Panc1 (cell line): ENCODE results near the gene CNGB1. TPM values are rescaled to one million over a fixed set of nuclear protein-coding genes. Genes with fewer than 3 reads are reported as not detected.

Experiments
- ATAC-seq: fragments of 200-7000 bp; cut with Tn5 transposase; 2 replicates; pipeline ENCODE4 v1.9.1; 2020; ENCODE audit warnings: mild to moderate bottlenecking, moderate library complexity
- BruUV-seq: library from RNA; stranded (reverse); fragments of 400-500 nt; replicated peaks from 2 replicates; lab custom pipeline; 2021; lab: Mats Ljungman, UMichigan
- CTCF ChIA-PET: fragments of 300-600 bp; sonication (Branson Sonifier 250); formaldehyde crosslinking; loops from one replicate; lab custom pipeline; 2022; ENCODE audit warnings: antibody characterized with exemption; lab: Charles Lee
- POLR2A ChIA-PET: fragments of 300-600 bp; sonication (Branson Sonifier 250); formaldehyde crosslinking; loops from one replicate; lab custom pipeline; 2022; ENCODE audit warnings: antibody characterized with exemption; lab: Charles Lee
- DNase-seq: peaks from one replicate; pipeline ENCODE4 v3.0.0-alpha.2; 2010; ENCODE audit warnings: low read depth, low spot score
- H3K27ac ChIP-seq: 2 replicates; pipeline ENCODE4 v1.5.1; 2011; ENCODE audit warnings: mild to moderate bottlenecking, low read length, inconsistent platforms
- H3K27me3 ChIP-seq: fragments of 200-500 bp; sonication (Bioruptor generic); 2 replicates; pipeline ENCODE4 v1.6.0; 2014; ENCODE audit warnings: low read length, inconsistent platforms; ENCODE audit not compliant: control insufficient read depth, insufficient read depth
- H3K36me3 ChIP-seq: fragments of 200-500 bp; sonication (Bioruptor generic); 2 replicates; pipeline ENCODE4 v1.5.1; 2014; ENCODE audit warnings: inconsistent platforms, mild to moderate bottlenecking, low read length, moderate library complexity; ENCODE audit not compliant: control insufficient read depth, insufficient read depth
- H3K4me1 ChIP-seq: 2 replicates; pipeline ENCODE4 v1.5.1; 2011; ENCODE audit warnings: inconsistent platforms, mild to moderate bottlenecking, low read length, moderate library complexity; ENCODE audit not compliant: control insufficient read depth, insufficient read depth
- H3K4me3 ChIP-seq, 2 experiments: 2 replicates each; pipeline ENCODE4 v1.5.1; 2011 to 2012; ENCODE audit warnings: low read depth in 2 of 2, low read length in 2 of 2, mild to moderate bottlenecking in 2 of 2, inconsistent platforms in 1 of 2, moderate library complexity in 1 of 2
- H3K9me3 ChIP-seq: fragments of 200-500 bp; sonication (Bioruptor generic); 2 replicates; pipeline ENCODE4 v1.5.1; 2014; ENCODE audit warnings: low read depth, mild to moderate bottlenecking, inconsistent platforms, low read length, moderate library complexity; ENCODE audit not compliant: control insufficient read depth, insufficient read depth
- CTCF ChIP-seq: fragments of 450-650 bp; IDR thresholded peaks from 2 replicates; pipeline ENCODE4 v1.5.1; 2017; ENCODE audit warnings: mild to moderate bottlenecking
- POLR2AphosphoS5 ChIP-seq: IDR thresholded peaks from 2 replicates; pipeline ENCODE4 v1.6.1; 2012; ENCODE audit warnings: mild to moderate bottlenecking, low read depth, low read length, moderate library complexity
- REST ChIP-seq, 2 experiments: IDR thresholded peaks; 2 replicates each; pipeline ENCODE4 v1.6.1; 2011 to 2012; ENCODE audit warnings: low read depth in 2 of 2, control low read depth in 1 of 2, low read length in 1 of 2, mild to moderate bottlenecking in 1 of 2, moderate library complexity in 1 of 2; ENCODE audit not compliant: insufficient read depth in 1 of 2
- SIN3A ChIP-seq: IDR thresholded peaks from 2 replicates; pipeline ENCODE4 v1.6.1; 2012; ENCODE audit warnings: low read depth, mild to moderate bottlenecking, low read length, moderate library complexity, borderline replicate concordance; ENCODE audit not compliant: insufficient read depth
- TCF7L2 ChIP-seq: IDR thresholded peaks from 2 replicates; pipeline ENCODE4 v1.6.1; 2011; ENCODE audit warnings: mild to moderate bottlenecking, low read depth, low read length, inconsistent platforms
- in situ Hi-C: cut with HindIII; loops from 2 replicates; pipeline ENCODE4 v1.10.0; 2016; ENCODE audit warnings: low sequenced_read_pairs, low pct_unique_long_range_greater_than_20kb
- intact Hi-C: fragments of 100-400 bp; cut with micrococcal nuclease; formaldehyde crosslinking; loops from one replicate; pipeline ENCODE4 v1.10.0; 2022; ENCODE audit not compliant: unreplicated experiment
- total RNA-seq: library from RNA; stranded (reverse); gene quantifications from one replicate; pipeline ENCODE4 v1.2.1, GENCODE V29; 2021; ENCODE audit not compliant: unreplicated experiment

Gene CNGB1
- total RNA-seq, 1 experiment from 2014 or later = not detected

- ChIA-PET POLR2A (no interaction called here), CTCF (no interaction called here)
- H3K9me3 ChIP-seq = no peaks in the 10 kb centered on the region
- intact Hi-C loops (no loop called here), in situ Hi-C loops (no loop called here)
- TF ChIP-seq CTCF (no peak), REST (IDR thresholded peaks at IDR 0.05; ENCODE audit: insufficient read depth in 1 of 2, low read depth in 2 of 2, low read length in 1 of 2) (no peak), SIN3A (no peak), POLR2AphosphoS5 (no peak), TCF7L2 (no peak)
- H3K4me3 ChIP-seq = no peak overlapping the region
- ATAC-seq (no peak), DNase-seq (no peak)
- no peaks in the 10 kb centered on the region for H3K36me3 ChIP-seq
- H3K4me1 ChIP-seq = no peaks in the 10 kb centered on the region
- no peaks in the 10 kb centered on the region for H3K27me3 ChIP-seq
- BruUV-seq = no TSS peak
- no peak overlapping the region for H3K27ac ChIP-seq
Measured at GRCh38 chr16:57929250-57929649, 41.7 kb downstream of the CNGB1 start.

- H3K4me1 ChIP-seq = no peaks in the 10 kb centered on the region
- POLR2A ChIA-PET = no interaction called here
- H3K36me3 ChIP-seq = no peaks in the 10 kb centered on the region
- no TSS peak for BruUV-seq
- ATAC-seq (no peak), DNase-seq (no peak)
- in situ Hi-C loops = no loop called here
- intact Hi-C loops = no loop called here
- H3K27me3 ChIP-seq = no peaks in the 10 kb centered on the region
- no peak overlapping the region for H3K4me3 ChIP-seq
- no peak overlapping the region for H3K27ac ChIP-seq
- no peaks in the 10 kb centered on the region for H3K9me3 ChIP-seq
- CTCF ChIA-PET = no interaction called here
- no peak for TF ChIP-seq CTCF
- TF ChIP-seq SIN3A = no peak
- no peak for TF ChIP-seq POLR2AphosphoS5
- no peak for TF ChIP-seq TCF7L2
- TF ChIP-seq REST (IDR thresholded peaks at IDR 0.05; ENCODE audit: insufficient read depth in 1 of 2, low read depth in 2 of 2, low read length in 1 of 2) = no peak
Measured at GRCh38 chr16:57926041-57926440, 44.9 kb downstream of the CNGB1 start.
